ENCODE data around the gene COL4A1.

GRCh38 chr13:110109910-110110309, 197.0 kb downstream of the COL4A1 start:
- TF ChIP-seq CTCF (IDR thresholded peaks at IDR 0.05) (no peak), POLR2A (IDR thresholded peaks at IDR 0.05) (no peak), POLR2AphosphoS5 (IDR thresholded peaks at IDR 0.05) (peak; percentile 59), EP300 (IDR thresholded peaks at IDR 0.05) (no peak)

All from gastroesophageal sphincter (tissue), 3 donors.